NCI-H2171 treated with DMSO at 0.1 percent for 48 hours (cell line): ENCODE data around the gene ARHGAP15.

ENCODE experiments used
- DNase-seq: peaks from one replicate; lab custom pipeline; 2025; lab: John Stamatoyannopoulos, UW

Gene ARHGAP15

GRCh38 chr2:143482771-143483170, 353.6 kb downstream of the ARHGAP15 start:
- DNase-seq = no peak

DNA sequence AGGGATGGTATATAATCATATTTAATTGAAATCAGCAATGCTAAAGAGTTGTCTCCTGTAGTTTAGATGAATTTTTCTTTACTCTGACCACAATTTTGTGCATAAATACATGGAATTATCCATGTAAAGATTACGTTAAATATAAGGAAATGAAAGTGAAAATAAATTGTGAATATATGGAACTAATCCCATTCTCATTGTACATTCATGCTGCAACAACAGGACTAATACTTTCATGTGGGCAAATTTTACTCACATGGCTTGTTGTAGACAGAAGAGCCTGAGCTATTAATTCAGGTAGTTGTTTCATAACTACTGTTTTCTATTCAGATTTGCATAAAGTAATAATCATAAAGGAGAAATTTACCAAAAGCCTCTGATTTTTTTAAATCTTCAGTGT, 357.8 kb downstream of the ARHGAP15 start:
- DNase-seq = no peak

DNA sequence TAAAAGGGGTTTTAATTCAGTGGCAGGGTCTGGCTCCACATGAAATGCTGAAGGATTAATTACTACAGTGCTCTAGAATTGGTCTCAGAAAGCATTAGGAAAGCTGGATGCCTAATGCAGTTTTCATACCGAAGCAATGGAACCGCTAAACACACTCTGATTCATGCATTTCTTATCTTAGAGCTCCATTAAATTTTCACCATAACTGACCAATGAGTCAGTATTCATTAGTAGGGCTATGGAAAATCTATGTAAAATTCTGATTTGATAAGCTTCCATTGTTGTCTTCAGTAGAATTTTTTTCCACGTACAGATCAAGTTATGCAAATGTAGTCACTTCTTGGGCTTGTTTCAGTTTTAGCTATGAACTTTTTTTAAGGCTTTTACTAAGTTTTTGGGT, 359.9 kb downstream of the ARHGAP15 start:
- DNase-seq = no peak

- DNase-seq = no peak
Observed at GRCh38 chr2:143491131-143491530, 361.9 kb downstream of the ARHGAP15 start.

GRCh38 chr2:143493339-143493738, 364.1 kb downstream of the ARHGAP15 start:
- no peak for DNase-seq

GRCh38 chr2:143497726-143498125, 368.5 kb downstream of the ARHGAP15 start:
- DNase-seq = no peak

- DNase-seq = no peak
Observed at GRCh38 chr2:143498496-143498895, 369.3 kb downstream of the ARHGAP15 start.

- DNase-seq = no peak
Observed at GRCh38 chr2:143499061-143499460, 369.8 kb downstream of the ARHGAP15 start.

GRCh38 chr2:143501106-143501676, 372.0 kb downstream of the ARHGAP15 start:
- no peak for DNase-seq

DNA sequence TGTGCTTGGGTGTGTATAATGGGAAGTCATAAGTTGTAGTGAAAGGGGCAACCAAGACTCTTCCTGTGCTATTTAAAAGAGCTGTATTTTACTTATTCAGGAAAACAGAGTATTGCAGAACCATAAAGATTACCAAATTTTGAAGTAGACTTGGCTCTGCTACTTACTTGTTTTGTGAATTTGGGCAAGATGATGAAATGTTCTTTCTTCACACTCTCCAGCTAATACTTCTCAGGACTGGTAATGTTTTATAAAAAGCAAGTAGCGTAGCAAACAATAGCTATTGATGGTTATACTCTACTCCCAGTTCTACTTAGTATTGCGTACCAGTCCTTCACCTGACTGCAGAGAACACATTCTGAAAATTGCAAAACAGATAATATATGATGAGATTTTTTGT, 374.1 kb downstream of the ARHGAP15 start:
- no peak for DNase-seq

- DNase-seq = no peak
Observed at GRCh38 chr2:143504397-143504796, 375.2 kb downstream of the ARHGAP15 start.

DNA sequence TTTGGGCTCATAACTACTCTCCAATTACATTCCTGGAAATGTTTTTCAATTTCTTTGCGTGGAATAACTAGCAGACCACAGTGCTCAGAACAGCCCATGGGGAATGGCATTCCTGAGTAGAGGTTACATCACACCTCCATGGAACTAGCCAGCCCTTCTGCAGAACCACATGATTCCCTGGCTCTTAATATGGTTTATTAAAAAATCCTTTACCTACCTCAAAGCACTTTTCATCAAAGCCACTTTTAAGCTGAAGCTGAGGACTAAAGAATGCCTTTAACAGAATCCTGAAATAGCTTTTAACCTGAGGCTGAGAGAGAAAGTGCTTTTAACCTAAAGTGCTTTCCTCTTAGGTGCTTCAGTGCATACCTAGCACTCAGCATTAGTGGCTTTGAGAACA, 376.3 kb downstream of the ARHGAP15 start:
- no peak for DNase-seq

DNA sequence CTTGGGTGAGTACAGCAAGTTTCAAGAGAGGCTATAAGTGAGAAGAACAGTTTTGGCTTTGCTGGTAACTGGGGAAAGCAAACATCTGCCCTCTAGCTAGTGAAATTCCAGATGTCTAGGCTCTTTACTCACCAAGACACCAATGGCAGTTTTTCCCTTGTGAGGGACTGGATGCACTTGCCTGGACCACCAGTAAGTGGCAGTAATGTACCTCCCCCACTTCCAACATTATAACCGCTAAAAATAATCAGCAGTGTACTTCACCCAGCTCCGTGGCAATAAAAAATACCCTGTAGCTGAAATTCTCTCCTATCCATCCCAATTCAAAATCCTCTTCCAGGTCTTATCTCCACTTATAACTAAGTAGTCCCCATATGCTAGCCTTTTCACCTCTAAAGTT, 383.9 kb downstream of the ARHGAP15 start:
- no peak for DNase-seq

- DNase-seq = peak; percentile 23
Observed at GRCh38 chr2:143514413-143514812, 385.2 kb downstream of the ARHGAP15 start.

DNA sequence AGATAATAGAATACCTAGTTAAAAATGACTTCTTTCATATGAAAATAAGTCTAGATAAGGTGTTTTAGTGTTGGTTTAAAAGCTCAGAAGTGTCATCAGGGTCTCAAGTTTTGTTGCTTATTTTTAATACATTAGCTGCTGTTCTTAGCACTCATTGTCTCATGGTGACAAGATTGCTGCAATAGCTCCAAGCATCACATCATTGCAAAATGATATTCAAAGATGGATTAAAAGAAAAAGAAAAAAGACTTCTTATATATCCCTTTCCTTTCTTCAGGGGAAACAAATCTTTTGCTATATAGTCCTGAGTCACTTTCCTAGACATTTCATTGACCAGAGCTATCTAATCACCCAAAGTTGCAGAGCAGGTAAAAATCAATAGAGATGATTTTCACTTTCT, 386.1 kb downstream of the ARHGAP15 start:
- no peak for DNase-seq

DNA sequence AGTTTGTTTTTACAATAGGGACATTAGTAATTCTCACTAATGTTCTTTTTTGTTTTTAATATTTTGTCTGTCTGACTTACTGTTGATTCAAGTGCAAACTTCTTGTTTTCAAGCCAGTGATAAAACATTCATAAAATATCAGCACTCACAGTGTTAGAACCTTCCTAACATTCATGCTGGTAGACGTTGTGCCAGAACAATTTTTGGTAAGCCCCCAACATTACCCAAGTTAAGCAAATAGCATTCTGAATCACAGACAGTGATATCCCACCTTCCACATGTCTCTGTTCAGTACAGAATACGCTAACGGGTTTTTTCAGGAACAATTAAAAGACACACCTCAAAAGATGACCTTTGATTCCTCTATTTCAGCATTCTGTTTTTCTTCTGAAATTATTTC, 390.3 kb downstream of the ARHGAP15 start:
- no peak for DNase-seq

DNA sequence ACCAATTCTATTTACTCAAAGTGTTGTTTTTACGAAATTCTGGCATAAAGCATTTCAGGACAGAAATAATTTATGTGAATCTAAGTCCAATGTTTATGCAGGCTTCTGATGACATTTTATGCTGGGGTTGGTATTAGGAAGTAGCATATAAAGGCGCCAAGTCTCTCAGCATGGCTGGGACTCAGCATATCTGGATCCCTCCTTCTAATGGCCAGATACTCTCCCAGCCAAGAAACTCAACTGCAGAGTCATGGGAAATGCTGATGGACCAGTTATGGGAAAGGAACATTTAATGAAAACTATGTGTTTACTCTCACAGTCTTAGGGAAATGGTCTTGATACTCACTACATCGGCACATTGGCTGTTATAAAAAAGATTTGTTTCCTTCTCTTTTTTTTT, 392.2 kb downstream of the ARHGAP15 start:
- no peak for DNase-seq

- DNase-seq = no peak
Observed at GRCh38 chr2:143522699-143523098, 393.5 kb downstream of the ARHGAP15 start.

GRCh38 chr2:143524119-143524553, 394.9 kb downstream of the ARHGAP15 start:
- no peak for DNase-seq

GRCh38 chr2:143524559-143525401, 395.6 kb downstream of the ARHGAP15 start:
- DNase-seq = peak; percentile 17

DNA sequence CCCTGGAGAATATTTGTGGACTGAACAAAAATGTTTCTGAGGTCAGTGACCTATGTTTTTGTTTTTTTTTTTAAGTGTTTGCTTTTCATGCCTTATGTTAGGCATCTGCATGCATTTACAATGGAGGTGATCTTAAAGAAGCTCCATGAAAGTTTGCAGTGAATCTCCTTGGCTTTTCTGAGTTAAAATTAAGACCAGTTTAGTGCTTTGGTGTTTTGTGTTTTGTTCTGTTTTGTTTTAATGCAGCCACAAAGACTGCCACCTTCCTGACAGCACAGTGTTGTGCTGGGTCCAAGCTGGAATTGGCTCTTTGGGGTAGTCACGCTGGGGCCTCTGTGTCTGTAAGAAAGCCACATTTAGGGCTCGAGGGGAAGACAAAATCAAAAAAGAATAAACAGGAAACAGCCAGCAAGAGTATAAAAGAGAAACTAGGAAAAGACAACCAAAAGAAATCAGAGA, 396.2 kb downstream of the ARHGAP15 start:
- DNase-seq = no peak

- DNase-seq = no peak
Observed at GRCh38 chr2:143526498-143526897, 397.3 kb downstream of the ARHGAP15 start.

- DNase-seq = no peak
Observed at GRCh38 chr2:143528021-143528420, 398.8 kb downstream of the ARHGAP15 start.
